Ascending aorta (tissue), 2 donors: Measurements from ENCODE around the gene PRKCQ. TPM values are rescaled to one million over a fixed set of nuclear protein-coding genes. Genes with fewer than 3 reads are reported as not detected.

Source experiments
- DNase-seq, 2 donors: peaks; one replicate each; pipeline ENCODE4 v3.0.0-alpha.2; 2019; ENCODE audit warnings: low spot score in 2 of 2
- H3K27ac ChIP-seq, 2 donors: fragments of 200-600 bp; sonication (generic); one replicate each; pipeline ENCODE4 v1.5.1; 2016 to 2017; ENCODE audit warnings: mild to moderate bottlenecking in 1 of 2
- H3K27me3 ChIP-seq: fragments of 200-600 bp; sonication (generic); one replicate; pipeline ENCODE4 v1.5.1; 2017
- H3K36me3 ChIP-seq, 2 donors: fragments of 200-600 bp; sonication (generic); one replicate each; pipeline ENCODE4 v1.5.1; 2016
- H3K4me1 ChIP-seq, 2 donors: fragments of 200-600 bp; sonication (generic); one replicate each; pipeline ENCODE4 v1.5.1; 2016 to 2017; ENCODE audit warnings: mild to moderate bottlenecking in 1 of 2
- H3K4me3 ChIP-seq, 2 donors: fragments of 200-600 bp; sonication (generic); one replicate each; pipeline ENCODE4 v1.5.1; 2016 to 2017; ENCODE audit warnings: mild to moderate bottlenecking in 1 of 2
- H3K9me3 ChIP-seq, 2 donors: fragments of 200-600 bp; sonication (generic); one replicate each; pipeline ENCODE4 v1.5.1; 2016
- intact Hi-C: fragments of 100-400 bp; cut with DNase I; formaldehyde crosslinking; loops from one replicate; pipeline ENCODE4 v1.15.1; 2023
- total RNA-seq: library from RNA; depleted of rRNA; stranded (reverse); fragments of >200 nt; gene quantifications from one replicate; pipeline ENCODE4 v1.1.0, GENCODE V29; 2016
- TF ChIP-seq, protein P1 (sequence below), 3 experiments: fragments of 200-600 bp in 2 of 3; fragments of 450-650 bp in 1 of 3; sonication (generic) in 2 of 3; IDR thresholded peaks; one replicate each; pipeline ENCODE4 v1.5.1; 2016 to 2019; ENCODE audit warnings: antibody characterized with exemption in 3 of 3, mild to moderate bottlenecking in 1 of 3, moderate library complexity in 1 of 3

Gene PRKCQ
- total RNA-seq, 1 donor from 2014 or later: not detected

DNA sequence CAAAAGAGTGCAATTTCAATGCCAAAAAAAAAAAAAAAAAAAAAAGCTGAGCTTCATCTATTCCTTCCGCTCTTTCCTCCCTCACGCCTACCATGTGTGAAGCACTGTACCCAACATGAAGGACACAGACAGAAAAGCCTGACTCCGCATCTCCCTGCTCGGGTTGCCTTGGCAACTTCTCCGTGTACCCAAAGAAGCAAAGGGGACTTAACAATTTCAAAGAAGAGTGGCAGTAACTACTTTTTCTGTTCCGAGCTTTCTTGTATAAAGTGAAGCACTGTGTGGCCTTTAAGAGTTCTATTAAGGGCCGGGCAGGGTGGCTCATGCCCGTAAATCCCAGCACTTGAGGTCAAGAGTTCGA is 177.7 kb downstream of the PRKCQ start:
- no peak overlapping the region for H3K27ac ChIP-seq
- DNase-seq: no peak
- no peaks in the 10 kb centered on the region for H3K27me3 ChIP-seq
- H3K4me3 ChIP-seq: no peak overlapping the region
- H3K36me3 ChIP-seq: no peaks in the 10 kb centered on the region
- no peaks in the 10 kb centered on the region for H3K9me3 ChIP-seq
- intact Hi-C loops: loop anchor here (5.0 kb wide), 4 partner anchors 125 to 450 kb away; no protein-coding TSS in a partner anchor
- H3K4me1 ChIP-seq: peaks cover 0 to 13% of the 10 kb centered on the region in 2 donors
- TF ChIP-seq, protein P1, sequence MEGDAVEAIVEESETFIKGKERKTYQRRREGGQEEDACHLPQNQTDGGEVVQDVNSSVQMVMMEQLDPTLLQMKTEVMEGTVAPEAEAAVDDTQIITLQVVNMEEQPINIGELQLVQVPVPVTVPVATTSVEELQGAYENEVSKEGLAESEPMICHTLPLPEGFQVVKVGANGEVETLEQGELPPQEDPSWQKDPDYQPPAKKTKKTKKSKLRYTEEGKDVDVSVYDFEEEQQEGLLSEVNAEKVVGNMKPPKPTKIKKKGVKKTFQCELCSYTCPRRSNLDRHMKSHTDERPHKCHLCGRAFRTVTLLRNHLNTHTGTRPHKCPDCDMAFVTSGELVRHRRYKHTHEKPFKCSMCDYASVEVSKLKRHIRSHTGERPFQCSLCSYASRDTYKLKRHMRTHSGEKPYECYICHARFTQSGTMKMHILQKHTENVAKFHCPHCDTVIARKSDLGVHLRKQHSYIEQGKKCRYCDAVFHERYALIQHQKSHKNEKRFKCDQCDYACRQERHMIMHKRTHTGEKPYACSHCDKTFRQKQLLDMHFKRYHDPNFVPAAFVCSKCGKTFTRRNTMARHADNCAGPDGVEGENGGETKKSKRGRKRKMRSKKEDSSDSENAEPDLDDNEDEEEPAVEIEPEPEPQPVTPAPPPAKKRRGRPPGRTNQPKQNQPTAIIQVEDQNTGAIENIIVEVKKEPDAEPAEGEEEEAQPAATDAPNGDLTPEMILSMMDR (IDR thresholded peaks at IDR 0.05): no peak

DNA sequence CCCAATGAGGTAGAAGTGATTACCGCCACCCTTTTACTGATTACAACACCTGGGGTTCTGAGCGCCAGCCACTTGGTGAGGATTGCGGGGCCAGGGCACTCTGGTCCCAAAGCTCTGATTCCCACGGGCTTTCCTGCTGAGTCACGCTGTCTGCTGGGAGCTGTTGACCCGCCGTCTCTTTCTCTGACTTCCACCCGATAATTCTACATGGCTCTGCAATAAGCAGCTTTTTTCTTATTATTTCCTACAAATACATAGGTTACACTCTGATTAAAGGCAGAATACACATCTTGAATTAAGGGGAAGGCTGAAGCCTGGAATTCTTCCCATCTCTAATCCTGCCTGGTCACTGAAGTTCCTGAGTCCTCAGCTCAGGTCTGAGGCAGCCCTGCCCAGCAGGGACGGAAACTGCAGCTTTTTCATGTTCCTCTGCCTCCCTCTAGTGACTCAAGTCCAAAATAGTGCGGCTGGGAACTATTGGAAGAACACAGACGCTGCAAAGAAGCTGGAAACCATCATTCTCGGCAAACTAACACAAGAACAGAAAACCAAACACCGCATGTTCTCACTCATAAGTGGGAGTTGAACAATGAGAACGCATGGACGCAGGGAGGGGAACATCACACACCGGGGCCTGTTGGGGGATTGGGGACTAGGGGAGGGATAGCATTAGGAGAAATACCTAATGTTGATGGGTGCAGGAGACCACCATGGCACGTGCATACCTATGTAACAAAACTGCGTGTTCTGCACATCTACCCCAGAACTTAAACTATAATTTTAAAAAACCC is 178.3 kb downstream of the PRKCQ start:
- TF ChIP-seq, protein P1 (IDR thresholded peaks at IDR 0.05): peak; percentile 68 to 82 (median 77)
- peak overlapping the region; percentile 35 to 55 for H3K4me3 ChIP-seq
- H3K4me1 ChIP-seq: peaks cover 0 to 13% of the 10 kb centered on the region in 2 donors
- H3K9me3 ChIP-seq: no peaks in the 10 kb centered on the region
- H3K27me3 ChIP-seq: no peaks in the 10 kb centered on the region
- DNase-seq: peak; percentile 32 to 88
- H3K36me3 ChIP-seq: no peaks in the 10 kb centered on the region
- H3K27ac ChIP-seq: peak overlapping the region; percentile 48 to 71
- intact Hi-C loops: loop anchor here (1.0 to 5.0 kb wide), 7 partner anchors 124 to 449 kb away; partner anchors contain the start of gene PFKFB3

DNA sequence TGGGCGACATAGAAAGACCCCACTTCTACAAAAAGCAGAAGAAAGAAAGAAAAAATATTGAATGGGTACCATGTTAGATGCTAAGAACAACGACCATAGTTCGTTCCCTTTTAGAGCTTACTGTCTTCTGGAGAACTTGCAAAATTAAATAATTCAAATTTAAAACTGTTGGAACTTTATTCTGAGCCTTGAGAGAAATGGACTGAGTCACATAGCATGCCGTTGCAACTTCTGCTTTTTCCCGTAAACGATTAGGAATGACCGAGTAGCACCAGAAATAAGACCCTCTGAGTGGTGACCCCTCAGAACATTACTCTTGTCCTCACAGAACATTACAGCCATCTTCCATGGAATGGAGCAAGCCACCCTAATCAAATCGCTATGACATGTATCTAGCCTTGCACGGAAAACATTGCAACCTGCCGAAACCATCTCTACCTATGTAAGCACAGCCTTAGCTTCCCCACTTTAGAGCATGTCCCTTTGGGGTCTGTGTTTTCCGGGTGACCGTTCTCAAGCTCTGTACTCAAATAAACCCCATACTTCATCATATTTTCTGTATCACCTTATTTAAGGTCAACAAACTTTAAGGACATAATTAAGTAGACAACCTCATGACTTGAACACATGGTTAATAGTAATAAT is 179.1 kb downstream of the PRKCQ start:
- DNase-seq: no peak
- peak overlapping the region in 1 of 2 donors; percentile 55 for H3K4me3 ChIP-seq

DNA sequence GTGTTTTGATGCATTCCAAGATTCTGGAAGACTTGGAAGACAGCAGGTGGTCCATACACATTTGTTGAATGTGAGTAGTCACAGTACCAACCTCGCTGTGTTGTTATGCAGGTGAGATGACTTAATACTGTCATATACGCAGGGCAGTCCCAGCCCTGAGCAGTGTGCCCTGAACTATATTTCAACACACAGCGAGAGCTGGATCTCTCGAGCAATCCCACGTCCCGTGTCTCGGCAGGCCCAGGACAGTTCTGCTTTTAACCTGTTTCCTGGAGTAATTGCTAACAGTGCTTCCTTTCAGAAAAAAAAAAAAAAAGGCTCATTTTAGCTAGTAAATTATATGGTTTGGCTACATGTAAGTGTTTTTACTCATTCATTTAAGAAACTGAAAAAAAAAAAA is 179.7 kb downstream of the PRKCQ start:
- intact Hi-C loops: loop anchor here (5.0 kb wide), 4 partner anchors 123 to 448 kb away; no protein-coding TSS in a partner anchor
- TF ChIP-seq, protein P1 (IDR thresholded peaks at IDR 0.05): no peak
- Histone ChIP-seq H3K9me3 (no peaks in the 10 kb centered on the region), H3K4me1 (peaks cover 0 to 13% of the 10 kb centered on the region in 2 donors), H3K27me3 (no peaks in the 10 kb centered on the region), H3K36me3 (no peaks in the 10 kb centered on the region), H3K27ac (peak overlapping the region; percentile 39 to 71), H3K4me3 (no peak overlapping the region)
- DNase-seq: peak in 1 of 2 donors; percentile 31

More for the DNA sequence above, 179.1 kb downstream of the PRKCQ start:
- H3K36me3 ChIP-seq: no peaks in the 10 kb centered on the region
- no peaks in the 10 kb centered on the region for H3K27me3 ChIP-seq
- intact Hi-C loops: loop anchor here (1.0 to 5.0 kb wide), 7 partner anchors 124 to 449 kb away; partner anchors contain the start of gene PFKFB3
- H3K4me1 ChIP-seq: peaks cover 0 to 13% of the 10 kb centered on the region in 2 donors
- TF ChIP-seq, protein P1 (IDR thresholded peaks at IDR 0.05): no peak
- peak overlapping the region; percentile 48 to 71 for H3K27ac ChIP-seq
- no peaks in the 10 kb centered on the region for H3K9me3 ChIP-seq

DNA sequence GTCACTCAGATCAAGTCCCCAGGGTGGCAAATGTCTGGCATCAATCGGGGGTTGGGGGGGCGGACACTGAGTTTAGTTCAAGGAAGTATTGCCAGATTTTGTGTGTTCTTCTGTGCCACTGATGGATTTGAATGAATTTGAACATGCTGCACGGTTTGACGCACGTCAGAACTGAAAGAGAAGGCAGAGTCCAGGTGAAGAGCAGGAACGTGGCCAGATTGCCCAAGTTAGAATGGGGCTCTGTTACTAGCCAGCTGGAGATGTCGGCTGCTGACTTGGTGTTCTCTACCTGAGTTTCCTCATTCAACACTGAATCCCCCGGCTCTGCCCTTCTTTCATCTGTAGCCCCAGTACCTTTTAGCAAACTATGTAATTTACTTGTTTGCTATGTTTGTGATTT is 180.2 kb downstream of the PRKCQ start:
- intact Hi-C loops: loop anchor here (5.0 kb wide), 4 partner anchors 123 to 448 kb away; no protein-coding TSS in a partner anchor
- peak overlapping the region; percentile 39 to 71 for H3K27ac ChIP-seq

More for the DNA sequence above, 180.2 kb downstream of the PRKCQ start:
- Histone ChIP-seq H3K27me3 (no peaks in the 10 kb centered on the region), H3K4me1 (peaks cover 0 to 13% of the 10 kb centered on the region in 2 donors), H3K9me3 (no peaks in the 10 kb centered on the region), H3K4me3 (no peak overlapping the region), H3K36me3 (no peaks in the 10 kb centered on the region)
- TF ChIP-seq, protein P1 (IDR thresholded peaks at IDR 0.05): no peak
- DNase-seq: no peak
